ENCODE measurements around the gene PGC.

- TF ChIP-seq CTCF (IDR thresholded peaks at IDR 0.05) (no peak), POLR2A (IDR thresholded peaks at IDR 0.05) (no peak)
Observed at GRCh38 chr6:41791984-41792383, 44.8 kb upstream of the PGC start.

All from thyroid gland (tissue), 4 donors.